Stromal cell of bone marrow (primary cell): Measurements from ENCODE around the gene ZNF319.
"Not testable (repeated sequence)": the region's sequence is repeated elsewhere in the genome, so short reads cannot be mapped to it uniquely, and the experiment has no call there.

ENCODE experiments used
- DNase-seq: peaks from one replicate; pipeline ENCODE4 v3.0.0-alpha.2; 2012; ENCODE audit warnings: low read depth

ZNF319 gene

GRCh38 chr16:58021661-58022551 is 21.4 kb upstream of the ZNF319 start:
- DNase-seq: peak; percentile 61

DNA sequence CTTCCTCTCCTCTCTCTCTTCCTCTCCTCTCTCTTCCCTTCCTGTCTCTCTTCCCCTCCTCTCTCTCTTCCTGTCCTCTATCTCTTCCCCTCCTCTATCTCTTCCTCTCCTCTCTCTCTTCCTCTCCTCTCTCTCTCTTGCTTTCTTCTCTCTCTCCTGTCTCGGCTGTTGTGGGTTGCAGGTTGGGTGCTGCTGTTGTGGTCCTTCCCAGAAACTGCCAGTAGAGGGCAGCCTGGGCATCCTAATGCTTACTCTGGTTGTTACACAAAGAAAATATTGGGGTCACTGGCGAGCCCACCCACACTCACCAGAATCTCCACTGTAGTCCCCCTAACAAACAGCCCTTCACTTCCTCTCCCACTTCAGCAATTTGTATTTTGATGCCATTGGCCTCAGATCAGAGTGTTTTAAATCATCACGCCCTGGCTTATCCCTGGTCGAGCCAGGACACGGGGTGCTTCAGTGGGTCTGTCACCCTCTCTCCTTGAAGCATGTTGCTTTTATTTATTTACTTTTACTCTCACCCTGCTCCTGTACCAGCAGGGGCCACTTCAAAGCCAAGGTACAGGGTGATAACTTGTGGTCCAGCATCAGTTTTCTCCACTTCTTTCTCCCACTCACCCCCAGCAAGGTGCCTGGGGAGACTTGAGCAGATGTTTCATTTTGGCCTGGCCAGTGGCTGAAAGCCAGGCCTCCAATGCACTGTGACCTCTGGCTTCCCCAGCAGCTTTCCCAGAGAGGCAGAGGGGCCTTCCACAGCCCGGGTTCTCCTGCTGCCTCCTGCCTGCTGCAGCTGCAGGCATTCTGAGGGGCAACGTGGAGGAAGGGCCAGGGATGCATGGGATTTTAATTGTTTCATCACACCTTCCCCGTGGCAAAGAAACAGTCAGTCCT is 20.4 kb upstream of the ZNF319 start:
- DNase-seq: no peak

GRCh38 chr16:58019866-58020538 is 19.5 kb upstream of the ZNF319 start:
- DNase-seq: no peak

DNA sequence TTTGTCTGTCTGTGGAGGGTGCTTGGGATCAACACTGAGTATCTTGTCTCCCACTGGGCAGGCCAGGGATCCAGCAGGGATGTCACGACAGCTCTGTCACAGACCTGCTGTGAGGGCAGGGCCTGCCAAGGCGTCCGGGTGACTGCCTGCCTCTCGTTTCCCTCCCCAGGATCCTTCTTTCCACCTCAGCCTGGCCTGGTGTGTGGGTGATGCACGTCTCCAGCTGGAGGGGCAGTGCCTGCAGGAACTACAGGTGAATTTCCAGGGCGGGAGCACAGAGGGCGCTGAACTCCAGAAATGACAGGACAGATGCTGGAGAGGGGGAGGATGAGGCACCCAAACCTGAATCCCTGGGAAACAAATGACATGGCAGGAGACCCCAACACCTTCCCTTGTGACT is 18.3 kb upstream of the ZNF319 start:
- no peak for DNase-seq

DNA sequence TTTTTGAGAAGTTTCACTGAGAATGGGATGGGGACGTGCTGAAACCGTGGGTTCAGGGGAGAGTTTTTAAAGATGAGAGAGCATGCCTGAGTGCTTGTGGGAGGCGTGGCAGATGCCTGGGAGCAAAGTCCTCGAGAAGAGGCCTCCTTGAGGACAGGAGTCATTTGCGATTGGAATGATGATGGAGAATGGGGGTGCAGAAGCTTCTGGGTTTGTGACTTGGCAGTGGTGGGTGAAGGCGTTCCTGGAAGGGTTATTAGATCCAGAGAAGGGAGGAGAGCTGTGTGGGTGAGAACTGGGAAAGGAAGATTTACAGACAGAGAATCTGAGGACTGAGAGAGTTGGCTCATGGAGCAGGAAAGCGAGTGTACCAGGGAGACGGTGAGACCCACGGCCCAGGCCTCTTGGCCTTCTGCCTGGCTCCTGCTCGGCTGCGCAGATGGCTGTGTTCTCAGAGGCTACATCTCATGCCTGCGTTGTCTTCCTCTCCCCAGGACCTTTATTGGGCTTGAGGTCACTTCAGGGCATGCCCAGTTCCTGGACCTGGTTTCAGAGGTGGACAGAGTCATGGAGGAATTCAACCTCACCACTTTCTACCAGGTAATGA is 16.5 kb upstream of the ZNF319 start:
- no peak for DNase-seq

- DNase-seq: no peak
Observed at GRCh38 chr16:58013201-58013956, 12.9 kb upstream of the ZNF319 start.

DNA sequence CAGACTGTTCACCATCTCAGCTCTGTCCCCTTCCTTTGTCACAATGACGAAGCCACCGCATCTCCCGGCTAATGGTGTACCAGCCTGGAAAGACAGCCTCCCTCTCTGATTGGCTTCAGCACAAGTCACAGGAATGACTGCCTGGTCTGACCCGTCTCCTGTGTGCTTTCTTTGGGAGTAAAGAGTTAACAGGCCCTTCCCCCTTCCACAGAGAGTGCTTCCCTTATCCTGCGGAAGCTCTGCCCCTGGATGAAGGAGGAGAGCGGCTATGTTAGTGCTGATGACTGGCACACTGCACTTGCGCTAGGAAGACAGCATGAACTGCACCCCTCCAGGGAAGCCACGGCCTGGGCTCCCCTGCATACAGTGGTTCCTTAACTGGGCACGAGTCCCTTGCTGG is 12.0 kb upstream of the ZNF319 start:
- DNase-seq: no peak

GRCh38 chr16:58011652-58012051 is 11.2 kb upstream of the ZNF319 start:
- no peak for DNase-seq

GRCh38 chr16:58010886-58011285 is 10.4 kb upstream of the ZNF319 start:
- no peak for DNase-seq

DNA sequence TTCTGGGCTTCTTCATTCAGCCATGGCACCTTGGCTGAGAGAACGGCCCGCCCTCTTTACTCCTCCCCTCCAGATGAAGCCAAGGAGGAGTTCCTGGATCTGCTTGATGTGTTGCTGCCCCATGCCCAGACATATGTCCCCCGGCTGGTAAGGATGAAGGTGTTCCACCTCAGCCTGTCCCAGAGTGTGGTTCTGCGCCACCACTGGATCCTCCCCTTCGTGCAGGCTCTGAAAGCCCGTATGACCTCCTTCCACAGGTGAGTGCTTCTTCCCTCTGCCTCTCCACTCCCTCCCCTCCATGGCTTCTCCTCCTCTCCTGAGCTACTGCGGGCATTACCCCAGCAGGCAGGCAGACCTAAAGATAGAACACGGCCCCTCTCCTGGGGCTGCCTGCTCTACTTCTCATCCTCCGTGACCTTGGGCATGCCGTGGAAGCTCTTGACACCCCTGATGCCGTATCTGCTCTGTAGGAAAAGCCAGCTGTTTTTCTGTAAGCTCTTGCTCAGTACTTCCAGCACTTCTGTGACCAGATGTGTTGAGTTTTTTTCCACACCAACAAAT is 9.5 kb upstream of the ZNF319 start:
- no peak for DNase-seq

- not testable (repeated sequence) for DNase-seq
Observed at GRCh38 chr16:58004736-58005135, 4.3 kb upstream of the ZNF319 start.

- DNase-seq: no peak
Observed at GRCh38 chr16:58002936-58003335, 2.5 kb upstream of the ZNF319 start.

- DNase-seq: no peak
Observed at GRCh38 chr16:58002416-58002800, 1.9 kb upstream of the ZNF319 start.

DNA sequence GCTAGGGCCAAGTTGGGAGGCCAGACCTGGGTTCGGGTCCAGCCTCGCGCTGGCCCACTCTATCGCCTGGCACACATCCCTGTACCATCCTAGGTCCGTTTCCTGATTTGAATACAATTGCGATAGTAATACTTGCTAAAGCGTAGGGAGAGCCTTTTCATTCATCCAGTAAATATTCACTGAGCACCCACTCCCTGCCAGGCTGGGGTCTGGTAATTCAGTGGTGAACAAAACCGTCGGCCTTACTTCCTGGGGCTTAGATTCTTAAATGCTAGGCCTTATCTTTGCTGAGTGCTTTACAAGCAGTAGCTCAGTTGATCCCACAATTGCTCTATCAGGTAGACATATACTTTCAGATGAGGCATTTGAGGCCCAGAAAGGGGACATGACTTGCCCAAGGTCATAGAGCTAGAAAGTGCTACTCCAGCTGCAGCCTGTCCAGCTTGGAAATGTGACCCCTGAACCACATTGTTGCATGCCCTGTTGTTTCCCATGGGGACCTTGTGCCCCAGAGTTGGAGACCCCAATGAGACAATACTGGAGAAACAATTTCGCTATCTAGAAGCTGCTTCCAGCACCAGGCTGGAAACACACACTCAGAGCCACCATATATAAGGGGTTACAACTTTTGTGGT is 1.4 kb upstream of the ZNF319 start:
- DNase-seq: no peak

DNA sequence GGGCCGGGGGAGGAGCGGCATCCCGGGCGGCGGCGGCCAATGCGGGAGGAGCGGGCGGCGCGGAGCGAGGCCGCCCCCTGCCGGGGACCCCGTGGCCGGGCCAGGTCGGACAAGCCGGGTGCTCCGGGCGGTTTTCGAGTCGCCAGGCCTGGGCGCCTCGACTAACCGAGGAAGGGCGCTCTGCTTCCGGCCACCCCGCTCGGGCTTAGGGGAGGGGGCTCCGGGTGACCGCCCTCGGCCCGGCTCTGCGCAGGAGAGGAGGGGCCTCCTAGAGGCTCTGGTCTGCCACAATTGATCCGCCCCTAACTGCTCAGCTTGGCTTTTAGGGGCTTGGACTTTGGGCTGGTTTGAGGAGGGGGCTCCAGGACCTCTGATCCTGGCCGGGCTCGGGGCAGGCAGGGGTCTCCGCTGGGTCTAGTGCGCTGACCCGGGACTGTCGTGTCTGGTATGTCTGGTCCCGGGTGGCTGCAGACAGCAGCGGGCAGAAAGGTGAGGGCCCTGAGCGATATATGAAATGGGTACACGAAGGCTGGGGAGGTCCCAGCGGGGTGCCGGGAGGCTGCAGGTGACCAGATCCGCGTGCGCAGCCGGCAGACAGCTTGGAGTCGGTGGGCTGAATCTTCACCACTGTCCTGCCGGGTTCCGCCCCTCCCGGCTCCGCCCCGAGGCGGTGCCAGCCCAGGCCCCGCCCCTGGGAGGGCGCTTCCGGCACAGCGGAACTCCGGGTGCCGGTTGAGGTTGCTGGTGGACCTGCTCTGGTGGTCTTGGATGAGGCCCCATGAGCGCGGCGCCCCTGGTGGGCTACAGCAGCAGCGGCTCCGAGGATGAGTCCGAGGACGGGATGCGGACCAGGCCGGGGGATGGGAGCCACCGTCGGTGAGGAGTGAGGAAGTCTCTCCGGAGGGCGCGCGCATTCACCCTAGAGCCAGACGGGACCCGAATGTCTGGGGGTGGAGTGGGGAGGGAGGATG is 519 bp upstream of the ZNF319 start, which contains the start of gene USB1:
Gene USB1, plus strand, starts transcription at position 702 of the 971 bp plus-strand sequence. Its CDS starts 77 bp downstream, at position 779.
- peak; percentile 54 for DNase-seq

DNA sequence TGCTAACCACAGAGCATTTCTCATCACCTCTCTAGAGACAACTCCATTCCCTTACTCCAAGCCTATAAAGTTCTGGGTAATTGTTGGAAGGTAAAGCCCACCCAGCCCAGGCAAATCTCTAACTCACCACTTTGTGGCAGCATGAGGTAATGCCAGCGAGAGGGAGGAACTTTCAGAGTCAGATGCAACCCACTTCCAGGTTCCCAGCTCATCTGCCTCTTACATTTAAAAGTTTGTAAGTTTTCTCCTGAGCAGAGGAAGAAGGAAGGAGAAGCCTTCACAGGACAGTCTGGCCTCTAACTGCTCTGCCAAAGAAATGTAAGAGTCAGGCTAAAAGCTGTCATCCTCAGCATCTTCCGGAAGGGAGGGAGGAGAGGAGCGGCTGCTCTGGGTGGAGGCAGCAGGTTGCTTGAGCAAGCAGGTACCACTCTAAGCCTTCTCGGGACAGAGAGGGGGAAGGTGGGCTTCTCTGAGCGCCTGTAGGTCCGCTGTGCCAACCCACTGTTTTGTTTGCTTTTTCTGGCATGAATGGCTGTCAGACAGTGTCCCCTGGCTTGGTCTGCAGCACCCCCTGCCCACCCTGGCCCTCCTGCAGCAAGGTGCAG is 1.0 kb downstream of the ZNF319 start:
- DNase-seq: no peak

- no peak for DNase-seq
Observed at GRCh38 chr16:57998992-57999365, 1.5 kb downstream of the ZNF319 start.

- DNase-seq: no peak
Observed at GRCh38 chr16:57998486-57998885, 2.0 kb downstream of the ZNF319 start.
